Caco-2 (cell line): ENCODE measurements around the gene EPHA4. TPM values are rescaled to one million over a fixed set of nuclear protein-coding genes. Genes with fewer than 3 reads are reported as not detected.

Source experiments
- BruUV-seq: library from RNA; stranded (reverse); fragments of 400-500 nt; replicated peaks from 2 replicates; lab custom pipeline; 2021; lab: Mats Ljungman, UMichigan
- CTCF ChIA-PET: fragments of 300-600 bp; sonication (Branson Sonifier 250); formaldehyde crosslinking; loops from one replicate; lab custom pipeline; 2022; ENCODE audit warnings: antibody characterized with exemption; lab: Charles Lee
- POLR2A ChIA-PET: fragments of 300-600 bp; sonication (Branson Sonifier 250); formaldehyde crosslinking; loops from one replicate; lab custom pipeline; 2022; ENCODE audit warnings: antibody characterized with exemption; lab: Charles Lee
- DNase-seq, 2 experiments: peaks; one replicate each; pipeline versions ENCODE4 v3.0.0 to v3.0.0-alpha.2; 2020 to 2022
- H3K27me3 ChIP-seq: replicated peaks from 2 replicates; pipeline ENCODE4 v1.6.0; 2011; ENCODE audit warnings: low read length; ENCODE audit not compliant: control insufficient read depth, insufficient read depth
- H3K36me3 ChIP-seq: 2 replicates; pipeline ENCODE4 v1.5.1; 2011; ENCODE audit warnings: low read length; ENCODE audit not compliant: control insufficient read depth, insufficient read depth
- H3K4me1 ChIP-seq: fragments of 250-450 bp; sonication (Bioruptor Pico); 2 replicates; pipeline ENCODE4 v1.5.1; 2020; ENCODE audit warnings: mild to moderate bottlenecking
- H3K4me3 ChIP-seq: 2 replicates; pipeline ENCODE4 v1.5.1; 2011; ENCODE audit warnings: low read depth, mild to moderate bottlenecking, control low read depth, low read length
- H3K9me3 ChIP-seq: fragments of 250-450 bp; sonication (Bioruptor Pico); 2 replicates; pipeline ENCODE4 v1.5.1; 2020; ENCODE audit warnings: mild to moderate bottlenecking, moderate library complexity
- H3K27ac Mint-ChIP-seq: one replicate; pipeline ENCODE4 v1.8.0; 2022; ENCODE audit warnings: mixed read lengths; ENCODE audit not compliant: unreplicated experiment
- H3K27me3 Mint-ChIP-seq: one replicate; pipeline ENCODE4 v1.8.0; 2022; ENCODE audit warnings: mixed read lengths; ENCODE audit not compliant: insufficient read depth, unreplicated experiment
- H3K36me3 Mint-ChIP-seq: one replicate; pipeline ENCODE4 v1.8.0; 2022; ENCODE audit warnings: mild to moderate bottlenecking, mixed read lengths; ENCODE audit not compliant: insufficient read depth, unreplicated experiment
- H3K4me1 Mint-ChIP-seq: one replicate; pipeline ENCODE4 v1.8.0; 2022; ENCODE audit warnings: low read depth, mixed read lengths; ENCODE audit not compliant: unreplicated experiment
- H3K4me3 Mint-ChIP-seq: one replicate; pipeline ENCODE4 v1.8.0; 2022; ENCODE audit warnings: mild to moderate bottlenecking, moderate library complexity, mixed read lengths; ENCODE audit not compliant: unreplicated experiment
- H3K9me3 Mint-ChIP-seq: one replicate; pipeline ENCODE4 v1.8.0; 2022; ENCODE audit warnings: mixed read lengths; ENCODE audit not compliant: unreplicated experiment
- intact Hi-C: fragments of 100-400 bp; cut with micrococcal nuclease; formaldehyde crosslinking; loops from one replicate; pipeline ENCODE4 v1.10.0; 2022; ENCODE audit not compliant: unreplicated experiment
- total RNA-seq: library from RNA; stranded (reverse); gene quantifications from 2 replicates; pipeline ENCODE4 v1.2.3, GENCODE V29; 2022
- TF ChIP-seq, protein P1 (sequence below), 2 experiments: fragments of 200-600 bp in 1 of 2; IDR thresholded peaks; 1 replicate in 1 of 2; 2 replicates in 1 of 2; pipeline versions ENCODE4 v1.5.1 to v1.8.0; 2011 to 2022; ENCODE audit warnings: antibody characterized with exemption in 1 of 2, control low read depth in 1 of 2, inconsistent platforms in 1 of 2, low read depth in 1 of 2, low read length in 1 of 2, mild to moderate bottlenecking in 1 of 2, moderate library complexity in 1 of 2; ENCODE audit not compliant: insufficient read depth in 1 of 2, severe bottlenecking in 1 of 2, unreplicated experiment in 1 of 2

Gene EPHA4
- total RNA-seq, 1 experiment from 2014 or later = 95.5 TPM

DNA sequence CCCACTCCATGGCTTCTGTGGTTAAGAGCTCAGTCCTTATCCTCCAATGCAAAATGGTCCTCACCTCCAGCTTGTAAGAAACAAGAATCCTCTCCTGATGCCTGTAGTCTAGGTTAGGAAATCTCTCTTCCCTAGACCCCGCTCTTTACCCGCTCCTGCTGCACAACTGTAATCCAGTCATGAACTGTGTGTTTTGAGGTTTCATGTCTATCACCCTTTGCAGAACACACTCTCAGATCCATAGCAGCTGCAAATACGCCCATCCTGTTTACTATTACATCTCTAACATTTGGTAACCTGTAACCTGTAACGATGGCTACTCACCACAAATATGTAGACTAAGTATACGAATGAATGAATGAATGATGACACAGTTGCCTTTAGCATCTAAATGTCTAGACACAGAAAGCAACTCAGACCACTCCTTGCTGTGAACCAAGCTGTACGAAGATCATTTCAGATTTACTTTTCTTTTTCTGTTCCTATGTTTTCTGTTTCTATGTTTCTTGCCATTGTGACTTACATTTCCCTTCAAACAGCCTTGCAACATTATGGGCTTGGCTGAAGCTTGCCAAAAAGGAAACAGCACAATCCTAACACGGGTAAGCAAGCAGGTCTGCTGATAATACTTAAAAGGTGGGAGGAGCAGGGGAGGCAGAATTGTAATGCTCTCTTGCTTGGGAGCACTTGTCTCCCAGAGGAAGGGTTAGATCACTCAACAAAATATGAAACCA is 53.7 kb downstream of the EPHA4 start:
- H3K9me3 Mint-ChIP-seq = no peaks in the 10 kb centered on the region
- Histone ChIP-seq H3K27me3 (no peaks in the 10 kb centered on the region), H3K4me1 (peaks cover 43% of the 10 kb centered on the region), H3K36me3 (no peaks in the 10 kb centered on the region), H3K4me3 (no peak overlapping the region), H3K9me3 (no peaks in the 10 kb centered on the region)
- TF ChIP-seq, protein P1, sequence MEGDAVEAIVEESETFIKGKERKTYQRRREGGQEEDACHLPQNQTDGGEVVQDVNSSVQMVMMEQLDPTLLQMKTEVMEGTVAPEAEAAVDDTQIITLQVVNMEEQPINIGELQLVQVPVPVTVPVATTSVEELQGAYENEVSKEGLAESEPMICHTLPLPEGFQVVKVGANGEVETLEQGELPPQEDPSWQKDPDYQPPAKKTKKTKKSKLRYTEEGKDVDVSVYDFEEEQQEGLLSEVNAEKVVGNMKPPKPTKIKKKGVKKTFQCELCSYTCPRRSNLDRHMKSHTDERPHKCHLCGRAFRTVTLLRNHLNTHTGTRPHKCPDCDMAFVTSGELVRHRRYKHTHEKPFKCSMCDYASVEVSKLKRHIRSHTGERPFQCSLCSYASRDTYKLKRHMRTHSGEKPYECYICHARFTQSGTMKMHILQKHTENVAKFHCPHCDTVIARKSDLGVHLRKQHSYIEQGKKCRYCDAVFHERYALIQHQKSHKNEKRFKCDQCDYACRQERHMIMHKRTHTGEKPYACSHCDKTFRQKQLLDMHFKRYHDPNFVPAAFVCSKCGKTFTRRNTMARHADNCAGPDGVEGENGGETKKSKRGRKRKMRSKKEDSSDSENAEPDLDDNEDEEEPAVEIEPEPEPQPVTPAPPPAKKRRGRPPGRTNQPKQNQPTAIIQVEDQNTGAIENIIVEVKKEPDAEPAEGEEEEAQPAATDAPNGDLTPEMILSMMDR (IDR thresholded peaks at IDR 0.05; ENCODE audit: insufficient read depth in 1 of 2, low read depth in 1 of 2, low read length in 1 of 2, severe bottlenecking in 1 of 2, unreplicated experiment in 1 of 2) = no peak
- H3K4me1 Mint-ChIP-seq = peaks cover 8% of the 10 kb centered on the region
- BruUV-seq = no TSS peak
- H3K27me3 Mint-ChIP-seq = no peaks in the 10 kb centered on the region
- ChIA-PET POLR2A (interaction anchor here (0.5 kb wide), 1 partner anchor 38 kb away, joined by 5 read pairs; no protein-coding TSS in a partner anchor), CTCF (interaction anchor here (0.5 to 1.6 kb wide), 5 partner anchors 15 to 72 kb away, joined by 3 to 6 read pairs (median 3); no protein-coding TSS in a partner anchor)
- no peak overlapping the region for H3K27ac Mint-ChIP-seq
- no peak overlapping the region for H3K4me3 Mint-ChIP-seq
- H3K36me3 Mint-ChIP-seq = peaks cover 22% of the 10 kb centered on the region
- intact Hi-C loops = loop anchor here (1.0 to 5.0 kb wide), 3 partner anchors 17 to 449 kb away; no protein-coding TSS in a partner anchor
- DNase-seq = peak in 1 of 2 experiments; percentile 50

- peaks cover 8% of the 10 kb centered on the region for H3K4me1 Mint-ChIP-seq
- H3K9me3 Mint-ChIP-seq = no peaks in the 10 kb centered on the region
- Histone ChIP-seq H3K4me1 (peaks cover 43% of the 10 kb centered on the region), H3K36me3 (no peaks in the 10 kb centered on the region), H3K4me3 (no peak overlapping the region), H3K9me3 (no peaks in the 10 kb centered on the region), H3K27me3 (no peaks in the 10 kb centered on the region)
- no peaks in the 10 kb centered on the region for H3K27me3 Mint-ChIP-seq
- BruUV-seq = no TSS peak
- H3K4me3 Mint-ChIP-seq = no peak overlapping the region
- no peak overlapping the region for H3K27ac Mint-ChIP-seq
- DNase-seq = no peak
- CTCF ChIA-PET = interaction anchor here (1.1 to 1.6 kb wide), 2 partner anchors 16 to 70 kb away, joined by 3 read pairs; no protein-coding TSS in a partner anchor
- intact Hi-C loops = loop anchor here (1.0 to 5.0 kb wide), 3 partner anchors 16 to 450 kb away; no protein-coding TSS in a partner anchor
- POLR2A ChIA-PET = no interaction called here
- peaks cover 26% of the 10 kb centered on the region for H3K36me3 Mint-ChIP-seq
- TF ChIP-seq, protein P1 (IDR thresholded peaks at IDR 0.05; ENCODE audit: insufficient read depth in 1 of 2, low read depth in 1 of 2, low read length in 1 of 2, severe bottlenecking in 1 of 2, unreplicated experiment in 1 of 2) = no peak
Measured at GRCh38 chr2:221517696-221518151, 54.4 kb downstream of the EPHA4 start.

DNA sequence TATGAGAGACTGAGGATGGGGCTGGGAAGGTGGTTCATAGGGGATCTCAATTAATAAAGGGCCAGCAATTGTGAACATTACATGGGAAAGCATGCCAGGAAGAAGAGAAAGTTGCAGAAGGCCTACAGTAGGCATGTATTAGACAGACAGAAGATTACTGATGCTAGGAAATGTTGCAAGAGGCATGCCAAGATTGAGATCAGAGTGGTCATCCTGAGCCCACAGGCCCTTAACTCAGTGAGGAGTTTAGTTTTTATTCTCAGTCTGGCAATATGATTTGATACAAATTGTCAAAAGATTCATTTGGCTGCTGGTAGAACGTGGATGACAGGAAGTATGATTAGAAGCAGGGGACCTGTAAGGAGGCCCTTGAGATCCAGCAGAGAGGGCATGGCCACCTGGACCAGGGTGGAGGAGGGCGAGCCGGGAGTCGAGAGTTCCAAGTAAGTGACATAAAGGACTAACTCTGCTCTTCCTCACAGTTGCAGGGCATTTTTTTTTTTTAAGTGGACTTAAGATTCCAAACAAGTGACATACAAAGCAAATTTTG is 54.9 kb downstream of the EPHA4 start:
- H3K36me3 ChIP-seq = no peaks in the 10 kb centered on the region
- H3K36me3 Mint-ChIP-seq = peaks cover 30% of the 10 kb centered on the region
- H3K27ac Mint-ChIP-seq = no peak overlapping the region
- no peaks in the 10 kb centered on the region for H3K27me3 ChIP-seq
- no TSS peak for BruUV-seq
- DNase-seq = no peak
- no peak overlapping the region for H3K4me3 ChIP-seq
- no peaks in the 10 kb centered on the region for H3K9me3 ChIP-seq
- H3K4me1 ChIP-seq = peaks cover 43% of the 10 kb centered on the region
- POLR2A ChIA-PET = no interaction called here
- TF ChIP-seq, protein P1 (IDR thresholded peaks at IDR 0.05; ENCODE audit: insufficient read depth in 1 of 2, low read depth in 1 of 2, low read length in 1 of 2, severe bottlenecking in 1 of 2, unreplicated experiment in 1 of 2) = no peak
- H3K4me1 Mint-ChIP-seq = peaks cover 8% of the 10 kb centered on the region
- CTCF ChIA-PET = interaction anchor here (1.1 kb wide), 1 partner anchor 70 kb away, joined by 3 read pairs; no protein-coding TSS in a partner anchor
- no peak overlapping the region for H3K4me3 Mint-ChIP-seq
- no peaks in the 10 kb centered on the region for H3K9me3 Mint-ChIP-seq
- H3K27me3 Mint-ChIP-seq = no peaks in the 10 kb centered on the region
- intact Hi-C loops = loop anchor here (5.0 kb wide), 1 partner anchor 450 kb away; no protein-coding TSS in a partner anchor
